HepG2 (cell line): ENCODE measurements around the gene TMEM107. TPM values are rescaled to one million over a fixed set of nuclear protein-coding genes. Genes with fewer than 3 reads are reported as not detected.

Experiments used
- AGO2 ChIP-seq: fragments of 200-400 bp; formaldehyde crosslinking; optimal IDR thresholded peaks from 2 replicates; pipeline ENCODE3; 2017; ENCODE audit warnings: mild to moderate bottlenecking, low read depth, low read length, moderate library complexity
- ARID2 ChIP-seq: sonication (generic); formaldehyde crosslinking; IDR thresholded peaks from 2 replicates; pipeline ENCODE4 v1.8.1; 2022; ENCODE audit warnings: mild to moderate bottlenecking, missing genetic modification reagents, borderline replicate concordance
- ATF1 ChIP-seq: IDR thresholded peaks from 2 replicates; pipeline ENCODE4 v1.6.1; 2016; ENCODE audit warnings: mild to moderate bottlenecking, control low read depth
- DNMT3B ChIP-seq: conservative IDR thresholded peaks from 2 replicates; pipeline ENCODE4 v1.6.1; 2016; ENCODE audit warnings: missing biosample characterization, control low read depth
- E2F2 ChIP-seq: sonication (generic); formaldehyde crosslinking; IDR thresholded peaks from 2 replicates; pipeline ENCODE4 v1.4.0; 2020; ENCODE audit warnings: missing genetic modification reagents, borderline replicate concordance
- EEA1 ChIP-seq: sonication (generic); formaldehyde crosslinking; IDR thresholded peaks from 2 replicates; pipeline ENCODE4 v1.5.1; 2020; ENCODE audit warnings: mild to moderate bottlenecking, missing genetic modification reagents, borderline replicate concordance
- GPBP1L1 ChIP-seq: sonication (generic); formaldehyde crosslinking; IDR thresholded peaks from 2 replicates; pipeline ENCODE4 v1.5.0; 2020; ENCODE audit warnings: mild to moderate bottlenecking, missing genetic modification reagents
- HIC2 ChIP-seq: sonication (generic); formaldehyde crosslinking; IDR thresholded peaks from 2 replicates; pipeline ENCODE4 v1.9.0; 2022; ENCODE audit warnings: low read depth, missing genetic modification reagents
- MTERF4 ChIP-seq: sonication (generic); formaldehyde crosslinking; IDR thresholded peaks from 2 replicates; pipeline ENCODE4 v1.8.0; 2023; ENCODE audit warnings: mild to moderate bottlenecking, missing genetic modification reagents
- PRPF4 ChIP-seq: fragments of 200-400 bp; formaldehyde crosslinking; IDR thresholded peaks from 2 replicates; pipeline ENCODE4 v1.6.1; 2016; ENCODE audit warnings: low read length, low read depth; ENCODE audit not compliant: poor library complexity, severe bottlenecking
- RBFOX2 ChIP-seq: fragments of 200-400 bp; formaldehyde crosslinking; IDR thresholded peaks from 2 replicates; pipeline ENCODE4 v1.6.1; 2017; ENCODE audit warnings: low read depth, mild to moderate bottlenecking, low read length
- TFDP2 ChIP-seq: sonication (generic); formaldehyde crosslinking; IDR thresholded peaks from 2 replicates; pipeline ENCODE4 v1.4.0; 2020; ENCODE audit warnings: missing genetic modification reagents
- THAP7 ChIP-seq: sonication (generic); formaldehyde crosslinking; IDR thresholded peaks from 2 replicates; pipeline ENCODE4 v1.8.1; 2023; ENCODE audit warnings: mild to moderate bottlenecking, missing genetic modification reagents
- ZMAT3 ChIP-seq: sonication (generic); formaldehyde crosslinking; conservative IDR thresholded peaks from 2 replicates; pipeline ENCODE4 v1.7.0; 2021; ENCODE audit warnings: missing genetic modification reagents
- ZNF362 ChIP-seq: sonication (generic); formaldehyde crosslinking; IDR thresholded peaks from 2 replicates; pipeline ENCODE4 v1.4.0; 2020; ENCODE audit warnings: missing genetic modification reagents, mild to moderate bottlenecking, borderline replicate concordance
- ZNF468 ChIP-seq: sonication (generic); formaldehyde crosslinking; IDR thresholded peaks from 2 replicates; pipeline ENCODE4 v1.8.0; 2022; ENCODE audit warnings: mild to moderate bottlenecking, moderate library complexity, missing genetic modification reagents
- ZNF567 ChIP-seq: sonication (generic); formaldehyde crosslinking; IDR thresholded peaks from 2 replicates; pipeline ENCODE4 v1.8.1; 2023; ENCODE audit warnings: mild to moderate bottlenecking, missing genetic modification reagents, borderline replicate concordance
- ZNF800 ChIP-seq: sonication (generic); formaldehyde crosslinking; IDR thresholded peaks from 2 replicates; pipeline ENCODE4 v1.4.0; 2020; ENCODE audit warnings: missing genetic modification reagents
- polyA plus RNA-seq, 8 experiments: library from polyadenylated mRNA; depleted of rRNA in 3 of 8; stranded (reverse) in 7 of 8; unstranded in 1 of 8; fragments of >200 nt; fragmentation: Illumina TruSeq in 4 of 8; extraction: Trizol in 4 of 8; gene quantifications; 2 replicates each; pipeline versions ENCODE4 v1.2.1 to v1.2.3, GENCODE V29; 2011 to 2016; ENCODE audit warnings: low read depth in 4 of 8, missing spikeins in 1 of 8, mixed read lengths in 1 of 8; ENCODE audit not compliant: insufficient read depth in 1 of 8
- total RNA-seq, 5 experiments: library from RNA; depleted of rRNA; stranded (reverse); fragments of >200 nt; fragmentation: Illumina TruSeq; extraction: Trizol; gene quantifications; 2 replicates each; pipeline ENCODE4 v1.2.3, GENCODE V29; 2016; ENCODE audit warnings: low read depth in 1 of 5

TMEM107 gene
- total and polyA plus RNA-seq, 2 of the 13 experiments (the other 11 are each of a cell fraction or from before 2014, with no cell fraction given), result 7.2 to 15.3 TPM

- TF ChIP-seq ZNF800 (CRISPR knock-in tag), result peak; percentile 74; the same call in 1 of the 2 replicates
- TF ChIP-seq GPBP1L1 (CRISPR knock-in tag), result no peak
- no peak for TF ChIP-seq ZMAT3 (CRISPR knock-in tag)
- TF ChIP-seq E2F2 (CRISPR knock-in tag), result no peak
- no peak for TF ChIP-seq HIC2
- no peak for TF ChIP-seq DNMT3B (CRISPR knock-in tag)
- TF ChIP-seq ZNF468 (CRISPR knock-in tag), result no peak
- no peak for TF ChIP-seq ARID2
- TF ChIP-seq ZNF567 (CRISPR knock-in tag), result no peak
- TF ChIP-seq PRPF4, result peak; percentile 49
- TF ChIP-seq THAP7 (CRISPR knock-in tag), result no peak
- no peak for TF ChIP-seq MTERF4
- TF ChIP-seq EEA1 (CRISPR knock-in tag), result no peak
- no peak for TF ChIP-seq ZNF362 (CRISPR knock-in tag)
- TF ChIP-seq AGO2, result no peak
- TF ChIP-seq RBFOX2, result no peak
- no peak for TF ChIP-seq ATF1 (CRISPR knock-in tag)
- no peak for TF ChIP-seq TFDP2
Observed at GRCh38 chr17:8221663-8222379, 45.6 kb upstream of the TMEM107 start (continued).
